NB4 (cell line): ENCODE measurements around the gene UPB1.

Source experiments
- POLR2A ChIP-seq: IDR thresholded peaks from 2 replicates; pipeline ENCODE4 v1.6.1; 2011; ENCODE audit warnings: mild to moderate bottlenecking; ENCODE audit not compliant: insufficient read length; ENCODE audit errors: extremely low read depth
- TF ChIP-seq, protein P1 (sequence below): IDR thresholded peaks from one replicate; pipeline ENCODE4 v1.5.1; 2012; ENCODE audit warnings: low read depth, low read length
- TF ChIP-seq, protein P2 (sequence below): IDR thresholded peaks from 2 replicates; pipeline ENCODE4 v1.6.1; 2011; ENCODE audit warnings: low read depth, low read length

DNA sequence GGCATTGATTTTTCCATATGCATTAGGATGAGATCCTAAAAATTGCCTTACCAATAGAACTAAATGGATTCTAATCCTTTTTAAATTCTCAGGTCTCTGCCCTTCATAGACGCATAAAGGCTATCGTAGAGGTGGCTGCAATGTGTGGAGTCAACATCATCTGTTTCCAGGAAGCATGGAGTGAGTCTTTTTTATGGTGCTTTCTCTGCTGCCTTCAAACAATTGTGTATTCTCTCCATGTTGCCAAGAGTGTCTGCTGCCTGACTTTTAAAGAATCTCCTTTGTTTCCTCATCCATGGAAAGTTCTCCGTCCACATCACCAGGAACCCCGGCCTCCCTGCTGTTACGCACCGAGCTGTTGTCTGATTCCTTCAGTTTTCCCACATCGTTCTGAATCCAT, 6.9 kb downstream of the UPB1 start:
- TF ChIP-seq, protein P1, sequence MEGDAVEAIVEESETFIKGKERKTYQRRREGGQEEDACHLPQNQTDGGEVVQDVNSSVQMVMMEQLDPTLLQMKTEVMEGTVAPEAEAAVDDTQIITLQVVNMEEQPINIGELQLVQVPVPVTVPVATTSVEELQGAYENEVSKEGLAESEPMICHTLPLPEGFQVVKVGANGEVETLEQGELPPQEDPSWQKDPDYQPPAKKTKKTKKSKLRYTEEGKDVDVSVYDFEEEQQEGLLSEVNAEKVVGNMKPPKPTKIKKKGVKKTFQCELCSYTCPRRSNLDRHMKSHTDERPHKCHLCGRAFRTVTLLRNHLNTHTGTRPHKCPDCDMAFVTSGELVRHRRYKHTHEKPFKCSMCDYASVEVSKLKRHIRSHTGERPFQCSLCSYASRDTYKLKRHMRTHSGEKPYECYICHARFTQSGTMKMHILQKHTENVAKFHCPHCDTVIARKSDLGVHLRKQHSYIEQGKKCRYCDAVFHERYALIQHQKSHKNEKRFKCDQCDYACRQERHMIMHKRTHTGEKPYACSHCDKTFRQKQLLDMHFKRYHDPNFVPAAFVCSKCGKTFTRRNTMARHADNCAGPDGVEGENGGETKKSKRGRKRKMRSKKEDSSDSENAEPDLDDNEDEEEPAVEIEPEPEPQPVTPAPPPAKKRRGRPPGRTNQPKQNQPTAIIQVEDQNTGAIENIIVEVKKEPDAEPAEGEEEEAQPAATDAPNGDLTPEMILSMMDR, result no peak
- TF ChIP-seq POLR2A, result no peak
- TF ChIP-seq, protein P2, sequence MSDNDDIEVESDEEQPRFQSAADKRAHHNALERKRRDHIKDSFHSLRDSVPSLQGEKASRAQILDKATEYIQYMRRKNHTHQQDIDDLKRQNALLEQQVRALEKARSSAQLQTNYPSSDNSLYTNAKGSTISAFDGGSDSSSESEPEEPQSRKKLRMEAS, result no peak
